ENCODE data around the gene VKORC1.

The VKORC1 gene

DNA sequence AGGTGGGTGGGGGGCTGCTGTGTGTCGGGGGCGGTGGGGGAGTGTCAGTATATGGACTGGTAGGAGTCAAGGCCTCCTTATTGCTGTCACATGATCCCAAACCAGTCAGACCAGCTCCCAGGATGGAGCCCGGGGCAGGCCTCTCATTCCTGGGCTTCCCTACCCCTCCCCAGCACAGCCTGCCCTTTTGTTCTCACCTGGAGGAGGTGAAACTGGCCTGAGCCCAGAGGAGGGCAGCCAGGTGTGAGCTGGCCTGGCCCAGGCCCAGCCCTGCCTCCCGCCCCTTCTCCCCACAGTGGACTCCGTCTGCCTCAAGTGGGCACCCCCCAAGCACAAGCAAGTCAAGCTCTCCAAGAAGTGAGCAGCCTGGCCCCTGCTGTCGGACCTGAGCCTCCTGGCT is 36.3 kb upstream of the VKORC1 start:
- peak overlapping the region; percentile 57 to 62 for H3K4me3 ChIP-seq (ENCODE audit: low read depth in 1 of 2, low read length in 1 of 2)
- H3K9me3 ChIP-seq = no peaks in the 10 kb centered on the region
- peaks cover 11% of the 10 kb centered on the region for H3K36me3 ChIP-seq
- H3K27me3 ChIP-seq = no peaks in the 10 kb centered on the region
- peak overlapping the region; percentile 98 for H3K27ac ChIP-seq
- TF ChIP-seq, protein P1, sequence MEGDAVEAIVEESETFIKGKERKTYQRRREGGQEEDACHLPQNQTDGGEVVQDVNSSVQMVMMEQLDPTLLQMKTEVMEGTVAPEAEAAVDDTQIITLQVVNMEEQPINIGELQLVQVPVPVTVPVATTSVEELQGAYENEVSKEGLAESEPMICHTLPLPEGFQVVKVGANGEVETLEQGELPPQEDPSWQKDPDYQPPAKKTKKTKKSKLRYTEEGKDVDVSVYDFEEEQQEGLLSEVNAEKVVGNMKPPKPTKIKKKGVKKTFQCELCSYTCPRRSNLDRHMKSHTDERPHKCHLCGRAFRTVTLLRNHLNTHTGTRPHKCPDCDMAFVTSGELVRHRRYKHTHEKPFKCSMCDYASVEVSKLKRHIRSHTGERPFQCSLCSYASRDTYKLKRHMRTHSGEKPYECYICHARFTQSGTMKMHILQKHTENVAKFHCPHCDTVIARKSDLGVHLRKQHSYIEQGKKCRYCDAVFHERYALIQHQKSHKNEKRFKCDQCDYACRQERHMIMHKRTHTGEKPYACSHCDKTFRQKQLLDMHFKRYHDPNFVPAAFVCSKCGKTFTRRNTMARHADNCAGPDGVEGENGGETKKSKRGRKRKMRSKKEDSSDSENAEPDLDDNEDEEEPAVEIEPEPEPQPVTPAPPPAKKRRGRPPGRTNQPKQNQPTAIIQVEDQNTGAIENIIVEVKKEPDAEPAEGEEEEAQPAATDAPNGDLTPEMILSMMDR (IDR thresholded peaks at IDR 0.05) = no peak
- peaks cover 78 to 81% of the 10 kb centered on the region in 2 experiments for H3K4me1 ChIP-seq (ENCODE audit: control insufficient read depth in 1 of 2, insufficient read depth in 1 of 2, low read depth in 1 of 2, low read length in 1 of 2)

DNA sequence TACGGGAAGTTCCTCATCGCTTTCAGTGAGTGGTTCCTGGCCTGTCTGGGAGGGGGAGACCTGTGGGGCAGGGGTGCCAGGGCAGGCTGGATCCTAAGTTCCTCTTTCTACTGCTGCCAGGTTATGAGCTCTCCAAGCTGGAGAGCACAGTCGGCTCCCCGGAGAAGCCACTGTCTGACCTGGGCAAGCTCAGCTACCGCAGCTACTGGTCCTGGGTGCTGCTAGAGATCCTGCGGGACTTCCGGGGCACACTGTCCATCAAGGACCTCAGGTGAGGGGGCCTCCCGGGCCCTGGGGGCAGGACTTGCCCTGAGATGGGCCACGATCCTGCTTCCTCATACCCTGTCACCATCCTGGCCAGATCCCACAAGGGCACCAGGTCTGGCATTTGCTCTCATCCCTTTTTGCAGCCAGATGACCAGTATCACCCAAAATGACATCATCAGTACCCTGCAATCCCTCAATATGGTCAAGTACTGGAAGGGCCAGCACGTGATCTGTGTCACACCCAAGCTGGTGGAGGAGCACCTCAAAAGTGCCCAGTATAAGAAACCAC is 35.8 kb upstream of the VKORC1 start:
- Histone ChIP-seq H3K36me3 (peaks cover 11% of the 10 kb centered on the region), H3K27me3 (no peaks in the 10 kb centered on the region), H3K27ac (peak overlapping the region; percentile 98), H3K9me3 (no peaks in the 10 kb centered on the region), H3K4me1 (ENCODE audit: control insufficient read depth in 1 of 2, insufficient read depth in 1 of 2, low read depth in 1 of 2, low read length in 1 of 2) (peaks cover 78 to 83% of the 10 kb centered on the region in 2 experiments), H3K4me3 (ENCODE audit: low read depth in 1 of 2, low read length in 1 of 2) (peak overlapping the region; percentile 57 to 62)
- TF ChIP-seq, protein P1 (IDR thresholded peaks at IDR 0.05) = no peak

DNA sequence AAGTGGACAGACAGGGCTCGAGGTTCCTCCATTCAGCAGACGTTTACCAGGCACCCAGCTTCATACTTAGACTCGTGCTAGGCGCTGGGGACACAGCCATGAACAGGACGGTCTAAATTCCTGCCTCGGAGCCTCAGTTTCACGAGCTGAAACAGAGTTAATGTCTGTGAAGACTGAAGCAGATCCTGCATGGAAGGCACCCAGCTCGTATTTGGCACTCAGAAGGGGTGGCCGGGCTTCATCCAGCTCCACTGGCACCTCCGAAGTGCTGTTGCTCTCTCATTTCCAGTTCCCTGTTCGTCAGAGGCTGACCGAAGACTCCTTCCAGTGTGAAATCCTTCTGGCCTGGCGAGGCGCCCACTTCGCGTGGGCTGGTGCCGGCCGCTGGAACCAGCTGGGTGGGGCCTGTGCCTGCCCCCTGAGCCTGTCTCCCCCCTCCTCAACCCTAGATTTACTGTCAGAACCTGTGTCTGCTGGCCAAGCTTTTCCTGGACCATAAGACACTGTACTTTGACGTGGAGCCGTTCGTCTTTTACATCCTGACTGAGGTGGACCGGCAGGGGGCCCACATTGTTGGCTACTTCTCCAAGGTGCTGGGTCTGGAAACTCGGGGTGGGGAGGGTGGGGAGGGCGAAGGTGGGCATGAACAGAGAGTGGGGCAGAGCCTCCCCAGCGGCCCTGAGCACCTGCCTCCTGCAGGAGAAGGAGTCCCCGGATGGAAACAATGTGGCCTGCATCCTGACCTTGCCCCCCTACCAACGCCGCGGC is 35.2 kb upstream of the VKORC1 start:
- Histone ChIP-seq H3K4me3 (ENCODE audit: low read depth in 1 of 2, low read length in 1 of 2) (peak overlapping the region; percentile 57 to 62), H3K27ac (peak overlapping the region; percentile 98), H3K4me1 (ENCODE audit: control insufficient read depth in 1 of 2, insufficient read depth in 1 of 2, low read depth in 1 of 2, low read length in 1 of 2) (peaks cover 71 to 76% of the 10 kb centered on the region in 2 experiments), H3K36me3 (peaks cover 11% of the 10 kb centered on the region), H3K27me3 (no peaks in the 10 kb centered on the region), H3K9me3 (no peaks in the 10 kb centered on the region)
- TF ChIP-seq, protein P1 (IDR thresholded peaks at IDR 0.05) = peak; percentile 39

DNA sequence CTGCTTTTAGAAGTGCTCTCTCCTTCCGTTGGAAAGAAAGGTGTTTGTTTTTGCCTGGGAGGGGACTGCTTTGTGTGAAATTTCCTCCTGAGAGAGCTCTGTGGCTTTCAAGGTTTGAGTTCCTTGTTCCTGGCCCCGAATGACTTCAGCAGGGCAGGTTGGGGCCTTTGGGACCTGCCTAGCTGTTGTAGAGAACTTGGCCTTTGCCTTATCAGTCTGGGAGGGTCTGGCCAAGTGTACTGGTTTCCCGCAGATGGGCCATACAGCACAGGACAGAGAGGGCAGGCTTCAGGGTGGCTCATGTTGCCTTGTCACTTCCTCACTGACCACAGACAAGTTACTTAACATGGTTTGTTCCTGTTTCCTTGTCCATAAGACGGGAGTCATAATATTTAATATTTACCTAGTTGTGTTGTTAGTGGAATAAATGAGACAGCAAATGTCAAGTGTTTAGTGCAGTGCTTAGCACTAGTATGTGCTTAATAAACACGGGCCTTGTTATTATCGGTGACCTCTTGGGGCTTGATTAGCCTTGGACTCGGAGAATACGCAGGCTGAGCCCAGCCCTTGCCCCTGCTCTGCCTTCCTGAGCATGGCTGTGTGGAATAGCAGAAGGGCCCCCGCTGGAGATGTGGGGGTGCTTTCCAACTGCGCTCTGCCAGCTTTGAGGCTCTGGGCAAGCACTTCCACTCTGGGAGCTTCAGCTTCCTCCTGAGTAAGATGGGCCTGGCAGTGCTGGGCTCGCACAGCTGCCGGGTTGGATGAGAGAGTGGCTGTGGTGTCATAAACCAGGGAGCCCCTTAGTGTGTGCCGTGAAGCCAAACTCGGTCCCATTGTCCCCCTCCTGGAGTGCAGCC is 34.3 kb upstream of the VKORC1 start:
- TF ChIP-seq, protein P1 (IDR thresholded peaks at IDR 0.05) = peak; percentile 13
- Histone ChIP-seq H3K36me3 (peaks cover 14% of the 10 kb centered on the region), H3K4me3 (ENCODE audit: low read depth in 1 of 2, low read length in 1 of 2) (peak overlapping the region; percentile 57 to 62), H3K27me3 (no peaks in the 10 kb centered on the region), H3K27ac (peak overlapping the region; percentile 98), H3K9me3 (no peaks in the 10 kb centered on the region), H3K4me1 (ENCODE audit: control insufficient read depth in 1 of 2, insufficient read depth in 1 of 2, low read depth in 1 of 2, low read length in 1 of 2) (peaks cover 63 to 68% of the 10 kb centered on the region in 2 experiments)

DNA sequence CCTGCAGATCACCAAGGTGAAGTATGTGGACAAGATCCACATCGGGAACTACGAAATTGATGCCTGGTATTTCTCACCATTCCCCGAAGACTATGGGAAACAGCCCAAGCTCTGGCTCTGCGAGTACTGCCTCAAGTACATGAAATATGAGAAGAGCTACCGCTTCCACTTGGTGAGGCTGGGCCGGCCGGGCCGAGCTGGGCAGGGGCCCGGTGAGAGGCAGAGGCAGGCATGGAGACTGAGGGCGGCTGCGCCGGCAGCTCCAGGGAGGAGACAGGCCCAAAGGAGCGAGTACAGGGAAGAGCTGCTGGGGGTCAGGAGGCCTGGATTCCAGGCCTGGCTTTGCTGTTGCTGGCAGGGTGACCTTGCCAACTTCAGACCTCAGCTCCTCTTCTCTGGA is 32.6 kb upstream of the VKORC1 start:
- Histone ChIP-seq H3K36me3 (peaks cover 25% of the 10 kb centered on the region), H3K27ac (peak overlapping the region; percentile 98)

More for the DNA sequence above, 32.6 kb upstream of the VKORC1 start:
- no peaks in the 10 kb centered on the region for H3K9me3 ChIP-seq
- TF ChIP-seq, protein P1 (IDR thresholded peaks at IDR 0.05) = no peak
- no peaks in the 10 kb centered on the region for H3K27me3 ChIP-seq
- H3K4me3 ChIP-seq (ENCODE audit: low read depth in 1 of 2, low read length in 1 of 2) = peak overlapping the region; percentile 57 to 62
- peaks cover 58 to 63% of the 10 kb centered on the region in 2 experiments for H3K4me1 ChIP-seq (ENCODE audit: control insufficient read depth in 1 of 2, insufficient read depth in 1 of 2, low read depth in 1 of 2, low read length in 1 of 2)

Measured in neutrophil (primary cell).